ENCODE data around the gene ACSL3.

DNA sequence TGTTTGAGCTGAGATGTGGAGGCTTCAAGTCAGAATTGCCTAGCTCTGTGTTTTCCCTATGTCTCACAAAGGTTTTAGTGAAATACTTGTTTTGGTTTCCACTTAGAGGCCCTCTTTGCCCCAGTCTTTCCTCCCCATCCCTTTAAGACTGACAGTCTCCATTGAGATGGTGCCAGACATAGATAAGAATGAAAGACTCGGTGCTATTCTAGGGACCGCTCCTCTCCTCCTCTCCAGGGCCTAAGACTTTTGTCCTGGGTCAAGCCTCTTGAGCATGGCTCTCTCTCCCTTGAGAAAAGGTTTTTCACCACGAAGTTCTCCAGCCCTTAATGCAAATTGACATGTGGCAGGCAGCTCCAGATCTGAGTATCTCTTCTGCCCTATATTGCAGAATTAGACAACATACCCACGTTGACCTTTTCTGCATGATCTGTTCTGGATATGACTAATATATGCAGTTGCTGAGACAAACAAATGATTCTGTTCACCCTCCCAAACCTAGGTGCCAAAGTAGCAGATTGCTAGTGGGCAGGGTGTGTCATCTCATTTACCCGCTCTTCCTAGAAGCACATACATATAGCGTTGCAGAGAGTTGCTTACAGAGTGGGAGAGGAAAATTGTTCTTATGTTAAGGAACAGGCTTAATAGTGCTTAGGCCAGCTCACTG is 47.5 kb upstream of the ACSL3 start:
- TF ChIP-seq EZH2 (IDR thresholded peaks at IDR 0.05; ENCODE audit: borderline replicate concordance, low read depth, low read length, severe bottlenecking) (no peak), FOS (IDR thresholded peaks at IDR 0.05; ENCODE audit: borderline replicate concordance, insufficient read depth, low read length) (no peak)
- TF ChIP-seq, protein P1, sequence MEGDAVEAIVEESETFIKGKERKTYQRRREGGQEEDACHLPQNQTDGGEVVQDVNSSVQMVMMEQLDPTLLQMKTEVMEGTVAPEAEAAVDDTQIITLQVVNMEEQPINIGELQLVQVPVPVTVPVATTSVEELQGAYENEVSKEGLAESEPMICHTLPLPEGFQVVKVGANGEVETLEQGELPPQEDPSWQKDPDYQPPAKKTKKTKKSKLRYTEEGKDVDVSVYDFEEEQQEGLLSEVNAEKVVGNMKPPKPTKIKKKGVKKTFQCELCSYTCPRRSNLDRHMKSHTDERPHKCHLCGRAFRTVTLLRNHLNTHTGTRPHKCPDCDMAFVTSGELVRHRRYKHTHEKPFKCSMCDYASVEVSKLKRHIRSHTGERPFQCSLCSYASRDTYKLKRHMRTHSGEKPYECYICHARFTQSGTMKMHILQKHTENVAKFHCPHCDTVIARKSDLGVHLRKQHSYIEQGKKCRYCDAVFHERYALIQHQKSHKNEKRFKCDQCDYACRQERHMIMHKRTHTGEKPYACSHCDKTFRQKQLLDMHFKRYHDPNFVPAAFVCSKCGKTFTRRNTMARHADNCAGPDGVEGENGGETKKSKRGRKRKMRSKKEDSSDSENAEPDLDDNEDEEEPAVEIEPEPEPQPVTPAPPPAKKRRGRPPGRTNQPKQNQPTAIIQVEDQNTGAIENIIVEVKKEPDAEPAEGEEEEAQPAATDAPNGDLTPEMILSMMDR (IDR thresholded peaks at IDR 0.05; ENCODE audit: extremely low read depth in 1 of 2, insufficient read depth in 1 of 2, low read depth in 1 of 2, low read length in 2 of 2), result no peak

Data from endothelial cell of umbilical vein (primary cell).